K562 (cell line): ENCODE results near the gene TMEM184A. TPM values are rescaled to one million over a fixed set of nuclear protein-coding genes. Genes with fewer than 3 reads are reported as not detected.

Experiments
- ATF3 ChIP-seq, 2 experiments: fragments of 450-650 bp in 1 of 2; sonication (generic) in 1 of 2; formaldehyde crosslinking in 1 of 2; IDR thresholded peaks in 1 of 2; conservative IDR thresholded peaks in 1 of 2; 2 replicates each; pipeline versions ENCODE4 v1.6.1 to v1.8.1; 2016 to 2023; ENCODE audit warnings: mild to moderate bottlenecking in 2 of 2, moderate library complexity in 2 of 2, inconsistent platforms in 1 of 2, missing genetic modification reagents in 1 of 2
- FOXK2 ChIP-seq, 2 experiments: fragments of 450-650 bp; IDR thresholded peaks in 1 of 2; conservative IDR thresholded peaks in 1 of 2; 2 replicates each; pipeline ENCODE4 v1.6.1; 2016; ENCODE audit warnings: low read depth in 2 of 2, mild to moderate bottlenecking in 1 of 2
- FOXO4 ChIP-seq: fragments of 450-650 bp; formaldehyde crosslinking; IDR thresholded peaks from 2 replicates; pipeline ENCODE4 v1.4.0; 2020; ENCODE audit warnings: mild to moderate bottlenecking, moderate library complexity
- HBP1 ChIP-seq: fragments of 450-650 bp; formaldehyde crosslinking; IDR thresholded peaks from 2 replicates; pipeline ENCODE4 v1.4.0; 2022; ENCODE audit warnings: missing genetic modification characterization
- IRF2 ChIP-seq: sonication (generic); formaldehyde crosslinking; IDR thresholded peaks from 2 replicates; pipeline ENCODE4 v1.8.1; 2022; ENCODE audit warnings: mild to moderate bottlenecking, missing genetic modification reagents
- POLR2AphosphoS5 ChIP-seq: IDR thresholded peaks from 2 replicates; pipeline ENCODE4 v1.6.1; 2011; ENCODE audit warnings: mild to moderate bottlenecking, low read depth, low read length, moderate library complexity; ENCODE audit not compliant: control insufficient read depth, insufficient read depth
- RAD51 ChIP-seq: fragments of 450-650 bp; IDR thresholded peaks from 2 replicates; pipeline ENCODE4 v1.7.1; 2016; ENCODE audit warnings: low read depth, mild to moderate bottlenecking, borderline replicate concordance
- REST ChIP-seq, 2 experiments: fragments of 450-650 bp; formaldehyde crosslinking in 1 of 2; IDR thresholded peaks; 2 replicates each; pipeline versions ENCODE4 v1.4.0 to v1.6.1; 2014 to 2020; ENCODE audit warnings: mild to moderate bottlenecking in 2 of 2, borderline replicate concordance in 1 of 2, low read depth in 1 of 2
- SRSF9 ChIP-seq: fragments of 200-400 bp; formaldehyde crosslinking; IDR thresholded peaks from 2 replicates; pipeline ENCODE4 v1.6.1; 2017; ENCODE audit warnings: low read depth, low read length, borderline replicate concordance
- STAG1 ChIP-seq: sonication (generic); formaldehyde crosslinking; IDR thresholded peaks from 2 replicates; pipeline ENCODE4 v1.5.0; 2020; ENCODE audit warnings: missing genetic modification reagents, borderline replicate concordance
- TAF7 ChIP-seq: fragments of 450-650 bp; IDR thresholded peaks from 2 replicates; pipeline ENCODE4 v1.6.1; 2016; ENCODE audit warnings: missing genetic modification characterization, missing compliant biosample characterization
- ZNF197 ChIP-seq: fragments of 200-800 bp; sonication (Bioruptor generic); IDR thresholded peaks from 2 replicates; pipeline ENCODE4 v1.6.1; 2016; ENCODE audit warnings: low read depth, missing genetic modification characterization, missing compliant biosample characterization
- ZNF778 ChIP-seq: fragments of 450-650 bp; formaldehyde crosslinking; IDR thresholded peaks from 2 replicates; pipeline ENCODE4 v1.4.0; 2020; ENCODE audit warnings: mild to moderate bottlenecking, moderate library complexity
- polyA plus RNA-seq, 8 experiments: library from polyadenylated mRNA; depleted of rRNA in 4 of 8; stranded (reverse) in 5 of 8; unstranded in 3 of 8; fragments of >200 nt; fragmentation: Nextera tagmentation in 2 of 8; fragmentation: Illumina TruSeq in 1 of 8; extraction: Ambion mirVana in 2 of 8; extraction: Trizol in 1 of 8; gene quantifications; 2 replicates each; pipeline versions ENCODE4 v1.2.1 to v1.2.3, GENCODE V29; 2011 to 2014; ENCODE audit warnings: inconsistent platforms in 1 of 8, missing spikeins in 1 of 8
- total RNA-seq, 7 experiments: library from RNA; depleted of rRNA in 6 of 7; stranded (reverse); fragments of >200 nt in 6 of 7; fragmentation: Illumina TruSeq in 2 of 7; extraction: Trizol in 2 of 7; gene quantifications; 2 replicates each; pipeline versions ENCODE4 v1.2.1 to v1.2.3, GENCODE V29; 2011 to 2021; ENCODE audit warnings: low replicate concordance in 1 of 7

The TMEM184A gene
- total and polyA plus RNA-seq, 9 of the 15 experiments (the other 6 are each of a cell fraction or from before 2014, with no cell fraction given), result 0.10 to 0.18 (median 0.11) TPM; not detected in 6

GRCh38 chr7:1533547-1534329 is 22.3 kb downstream of the TMEM184A start (continued):
- TF ChIP-seq STAG1 (CRISPR knock-in tag), result no peak
- no peak for TF ChIP-seq TAF7 (tag)
- TF ChIP-seq SRSF9, result no peak
- 0 out of 2 replicates have a peak, but pooled peaks have one; percentile 8 for TF ChIP-seq REST (IDR thresholded peaks at IDR 0.05; ENCODE audit: borderline replicate concordance)
- no peak for TF ChIP-seq REST (CRISPR knock-in tag; IDR thresholded peaks at IDR 0.05; ENCODE audit: low read depth)
- peak; percentile 74 for TF ChIP-seq ATF3 (IDR thresholded peaks at IDR 0.05)
- TF ChIP-seq ATF3 (CRISPR knock-in tag; conservative IDR thresholded peaks at IDR 0.05), result no peak
- TF ChIP-seq HBP1 (CRISPR knock-in tag), result no peak
- TF ChIP-seq FOXK2 (conservative IDR thresholded peaks at IDR 0.05 in 1 of 2, IDR thresholded peaks at IDR 0.05 in 1 of 2; ENCODE audit: low read depth in 2 of 2), result 0 out of 4 replicates have a peak, but pooled peaks of 1 of the 2 experiments have one; percentile 27
- TF ChIP-seq ZNF778 (CRISPR knock-in tag), result no peak
- TF ChIP-seq FOXO4 (CRISPR knock-in tag), result no peak
- TF ChIP-seq IRF2 (CRISPR knock-in tag), result no peak
- no peak for TF ChIP-seq ZNF197 (CRISPR knock-in tag)
- TF ChIP-seq POLR2AphosphoS5, result no peak
- TF ChIP-seq RAD51, result no peak
